ENCODE data around the gene GATB. TPM values are rescaled to one million over a fixed set of nuclear protein-coding genes. Genes with fewer than 3 reads are reported as not detected.

GATB gene
- total and polyA plus RNA-seq, 10 of the 15 experiments (the other 5 are each of a cell fraction or from before 2014, with no cell fraction given) = 20.5 to 37.3 (median 30.5) TPM

- no peaks in the 10 kb centered on the region; a peak in 3 of 4 replicates for H3K27me3 ChIP-seq (replicated peaks in 1 of 2; ENCODE audit: control insufficient read depth in 2 of 2, insufficient read depth in 2 of 2, low read length in 1 of 2)
- no peak overlapping the region for H3K9ac ChIP-seq (ENCODE audit: control insufficient read depth, insufficient read depth, low read length)
- no peak for DNase-seq (ENCODE audit: low read depth, low spot score)
- CTCF ChIA-PET = no interaction called here
- no peaks in the 10 kb centered on the region for H4K20me1 ChIP-seq (ENCODE audit: control insufficient read depth, insufficient read depth)
- intact Hi-C loops (cut with micrococcal nuclease; ENCODE audit: unreplicated experiment) = no loop called here
- ATAC-seq = no peak
- RAD21 ChIA-PET (ENCODE audit: unreplicated experiment) = no interaction called here
- no peaks in the 10 kb centered on the region for H3K4me1 ChIP-seq (ENCODE audit: control insufficient read depth, insufficient read depth, low read length)
- no peaks in the 10 kb centered on the region for H3K36me3 ChIP-seq (ENCODE audit: control insufficient read depth in 2 of 2, insufficient read depth in 2 of 2, low read length in 1 of 2)
- H2AFZ ChIP-seq (ENCODE audit: control insufficient read depth, low read depth, low read length) = no peak overlapping the region
- no peak overlapping the region for H3K27ac ChIP-seq (ENCODE audit: control insufficient read depth, insufficient read depth)
- in situ Hi-C loops (cut with MboI) = no loop called here
- no peaks in the 10 kb centered on the region for H3K9me3 ChIP-seq (replicated peaks; ENCODE audit: control insufficient read depth, insufficient read depth, low read length)
- POLR2A ChIA-PET = no interaction called here
- FAIRE-seq = no peak
- 20% methylated on average over 14 of the region's 14 CpGs for WGBS (ENCODE audit: insufficient coverage, insufficient replicate concordance, low lambda C conversion rate, missing lambda C conversion rate)
- no peaks in the 10 kb centered on the region for H3K79me2 ChIP-seq (ENCODE audit: control insufficient read depth, insufficient read depth, low read length)
- H3K4me2 ChIP-seq (ENCODE audit: control insufficient read depth, insufficient read depth) = no peak overlapping the region
- no peak overlapping the region for H3K4me3 ChIP-seq
- SMC1A ChIA-PET (ENCODE audit: uncharacterized antibody, unreplicated experiment) = interaction anchor here (2.7 kb wide), 1 partner anchor 15 kb away, joined by 10 read pairs; no protein-coding TSS in a partner anchor
- no TSS peak for BruUV-seq (replicated peaks)
- TF ChIP-seq RUNX3 (IDR thresholded peaks at IDR 0.05; ENCODE audit: low read length) = no peak
- no peak for TF ChIP-seq FOS (IDR thresholded peaks at IDR 0.05; ENCODE audit: borderline replicate concordance, extremely low read depth, insufficient read length)
- no peak for TF ChIP-seq ZZZ3 (IDR thresholded peaks at IDR 0.05; ENCODE audit: control insufficient read depth, insufficient read length, low read depth)
- TF ChIP-seq E2F8 (IDR thresholded peaks at IDR 0.05; ENCODE audit: low read depth, partially characterized antibody) = no peak
- TF ChIP-seq REST (IDR thresholded peaks at IDR 0.05; ENCODE audit: low read depth, low read length) = no peak
- TF ChIP-seq SUZ12 (IDR thresholded peaks at IDR 0.05; ENCODE audit: unreplicated experiment) = no peak
- TF ChIP-seq JUNB (IDR thresholded peaks at IDR 0.05) = no peak
- no peak for TF ChIP-seq RELA (IDR thresholded peaks at IDR 0.05; ENCODE audit: borderline replicate concordance, partially characterized antibody)
- no peak for TF ChIP-seq SMAD1 (IDR thresholded peaks at IDR 0.05; ENCODE audit: low read depth, partially characterized antibody)
- TF ChIP-seq ZNF687 (IDR thresholded peaks at IDR 0.05) = no peak
- TF ChIP-seq EED (IDR thresholded peaks at IDR 0.05; ENCODE audit: low read depth) = no peak
- TF ChIP-seq ZNF274 (IDR thresholded peaks at IDR 0.05; ENCODE audit: insufficient read depth, insufficient read length) = no peak
- TF ChIP-seq TAF1 (IDR thresholded peaks at IDR 0.05; ENCODE audit: borderline replicate concordance, low read depth, low read length) = no peak
These were observed 135.9 kb downstream of the GATB start for GRCh38 chr4:151624626-151625565.

Measured in GM12878 (cell line).